Activated CD8-positive, alpha-beta memory T cell treated with anti-CD3 and anti-CD28 coated beads, Interleukin-2, amount 50 U/mL, for 48 hours (primary cell): ENCODE results near the gene CCDC171.

Experiments used
- DNase-seq: peaks from one replicate; pipeline ENCODE4 v3.0.0-alpha.2; 2020

The CCDC171 gene

GRCh38 chr9:15901572-15901971 is 348.7 kb downstream of the CCDC171 start:
- no peak for DNase-seq

- no peak for DNase-seq
Observed at GRCh38 chr9:15909297-15909696, 356.5 kb downstream of the CCDC171 start.

- no peak for DNase-seq
Observed at GRCh38 chr9:15915711-15916110, 362.9 kb downstream of the CCDC171 start.

- no peak for DNase-seq
Observed at GRCh38 chr9:15927161-15927560, 374.3 kb downstream of the CCDC171 start.

- no peak for DNase-seq
Observed at GRCh38 chr9:15935661-15936305, 382.9 kb downstream of the CCDC171 start.

- no peak for DNase-seq
Observed at GRCh38 chr9:15936306-15936921, 383.6 kb downstream of the CCDC171 start.

- DNase-seq, result no peak
Observed at GRCh38 chr9:15942831-15943424, 390.1 kb downstream of the CCDC171 start.

GRCh38 chr9:15944341-15944740 is 391.5 kb downstream of the CCDC171 start:
- no peak for DNase-seq

GRCh38 chr9:15959663-15960062 is 406.8 kb downstream of the CCDC171 start:
- no peak for DNase-seq

- no peak for DNase-seq
Observed at GRCh38 chr9:15961217-15961616, 408.4 kb downstream of the CCDC171 start.

- no peak for DNase-seq
Observed at GRCh38 chr9:15965246-15965745, 412.5 kb downstream of the CCDC171 start.

GRCh38 chr9:15966471-15966870 is 413.6 kb downstream of the CCDC171 start:
- no peak for DNase-seq

- DNase-seq, result no peak
Observed at GRCh38 chr9:15967068-15967467, 414.2 kb downstream of the CCDC171 start.

- DNase-seq, result no peak
Observed at GRCh38 chr9:15972760-15973159, 419.9 kb downstream of the CCDC171 start.

GRCh38 chr9:15975101-15975778 is 422.4 kb downstream of the CCDC171 start:
- DNase-seq, result no peak

GRCh38 chr9:15977438-15977837 is 424.6 kb downstream of the CCDC171 start:
- no peak for DNase-seq

GRCh38 chr9:15982182-15982581 is 429.3 kb downstream of the CCDC171 start:
- no peak for DNase-seq

GRCh38 chr9:15999422-16000339 is 446.8 kb downstream of the CCDC171 start:
- DNase-seq, result no peak

- DNase-seq, result no peak
Observed at GRCh38 chr9:16000811-16001210, 448.0 kb downstream of the CCDC171 start.

- no peak for DNase-seq
Observed at GRCh38 chr9:16001856-16002255, 449.0 kb downstream of the CCDC171 start.

GRCh38 chr9:16002816-16003215 is 450.0 kb downstream of the CCDC171 start:
- no peak for DNase-seq

GRCh38 chr9:16003785-16004184 is 450.9 kb downstream of the CCDC171 start:
- DNase-seq, result no peak

- no peak for DNase-seq
Observed at GRCh38 chr9:16004613-16005012, 451.8 kb downstream of the CCDC171 start.
